ENCODE data around the gene CHPT1. TPM values are rescaled to one million over a fixed set of nuclear protein-coding genes. Genes with fewer than 3 reads are reported as not detected.

Gene CHPT1
- total and polyA plus RNA-seq, 12 donors = 42.2 to 215 (median 108) TPM

- intact Hi-C loops (cut with DNase I) = no loop called here
- no peaks in the 10 kb centered on the region for H3K27me3 ChIP-seq
- peaks cover 4 to 46% (median 33%) of the 10 kb centered on the region in 9 donors for H3K4me1 ChIP-seq
- TF ChIP-seq CTCF (IDR thresholded peaks at IDR 0.05) = no peak
- H3K9me3 ChIP-seq = no peaks in the 10 kb centered on the region
- ATAC-seq = no peak
- WGBS, 2 donors = 97 to 98% methylated on average over 1 of the region's 1 CpG
- no peak overlapping the region for H3K27ac ChIP-seq
- no peak overlapping the region for H3K4me3 ChIP-seq
- no peak for DNase-seq
- no peaks in the 10 kb centered on the region for H3K36me3 ChIP-seq
Observed at GRCh38 chr12:101706403-101706802, 9.0 kb downstream of the CHPT1 start.

- H3K4me1 ChIP-seq = peaks cover 4 to 37% (median 24%) of the 10 kb centered on the region in 9 donors
- intact Hi-C loops (cut with DNase I) = no loop called here
- TF ChIP-seq CTCF (IDR thresholded peaks at IDR 0.05) = no peak
- no peaks in the 10 kb centered on the region for H3K27me3 ChIP-seq
- H3K36me3 ChIP-seq = no peaks in the 10 kb centered on the region
- DNase-seq = no peak
- peak in 4 of 8 donors; percentile 39 to 58 (median 48) for ATAC-seq
- H3K27ac ChIP-seq = peak overlapping the region in 1 of 10 donors; percentile 23
- H3K4me3 ChIP-seq = no peak overlapping the region
- no peaks in the 10 kb centered on the region for H3K9me3 ChIP-seq
Observed at GRCh38 chr12:101707131-101707782, 9.8 kb downstream of the CHPT1 start.

- intact Hi-C loops (cut with DNase I) = no loop called here
- no peaks in the 10 kb centered on the region for H3K27me3 ChIP-seq
- ATAC-seq = no peak
- DNase-seq = no peak
- peaks cover 0 to 52% (median 33%) of the 10 kb centered on the region in 9 donors for H3K4me1 ChIP-seq
- no peak for TF ChIP-seq CTCF (IDR thresholded peaks at IDR 0.05)
- no peaks in the 10 kb centered on the region for H3K36me3 ChIP-seq
- no peak overlapping the region for H3K4me3 ChIP-seq
- H3K9me3 ChIP-seq = no peaks in the 10 kb centered on the region
- WGBS, 2 donors = 92 to 93% methylated on average over 4 of the region's 4 CpGs
- H3K27ac ChIP-seq = no peak overlapping the region
Observed at GRCh38 chr12:101710288-101710687, 12.8 kb downstream of the CHPT1 start.

- Histone ChIP-seq H3K4me3 (peak overlapping the region in 4 of 10 donors; percentile 6 to 14 (median 10)), H3K27ac (peak overlapping the region; percentile 3 to 74 (median 56)), H3K27me3 (no peaks in the 10 kb centered on the region), H3K4me1 (peaks cover 0 to 49% (median 30%) of the 10 kb centered on the region in 9 donors), H3K36me3 (peaks cover 0 to 9% (median 0%) of the 10 kb centered on the region in 9 donors), H3K9me3 (no peaks in the 10 kb centered on the region)
- peak in 1 of 2 donors; percentile 35 for DNase-seq
- no peak for TF ChIP-seq CTCF (IDR thresholded peaks at IDR 0.05)
- intact Hi-C loops (cut with DNase I) = no loop called here
- 26 to 27% methylated on average over 5 of the region's 5 CpGs for whole genome bisulfite sequencing, 2 donors
- ATAC-seq = peak; percentile 70 to 93 (median 88)
Observed at GRCh38 chr12:101713059-101713682, 15.7 kb downstream of the CHPT1 start.

Data from heart right ventricle (tissue), 16 donors.